Measurements from ENCODE around the gene PARP14. TPM values are rescaled to one million over a fixed set of nuclear protein-coding genes. Genes with fewer than 3 reads are reported as not detected.

PARP14 gene
- total RNA-seq, 1 experiment from 2014 or later: 21.8 TPM

DNA sequence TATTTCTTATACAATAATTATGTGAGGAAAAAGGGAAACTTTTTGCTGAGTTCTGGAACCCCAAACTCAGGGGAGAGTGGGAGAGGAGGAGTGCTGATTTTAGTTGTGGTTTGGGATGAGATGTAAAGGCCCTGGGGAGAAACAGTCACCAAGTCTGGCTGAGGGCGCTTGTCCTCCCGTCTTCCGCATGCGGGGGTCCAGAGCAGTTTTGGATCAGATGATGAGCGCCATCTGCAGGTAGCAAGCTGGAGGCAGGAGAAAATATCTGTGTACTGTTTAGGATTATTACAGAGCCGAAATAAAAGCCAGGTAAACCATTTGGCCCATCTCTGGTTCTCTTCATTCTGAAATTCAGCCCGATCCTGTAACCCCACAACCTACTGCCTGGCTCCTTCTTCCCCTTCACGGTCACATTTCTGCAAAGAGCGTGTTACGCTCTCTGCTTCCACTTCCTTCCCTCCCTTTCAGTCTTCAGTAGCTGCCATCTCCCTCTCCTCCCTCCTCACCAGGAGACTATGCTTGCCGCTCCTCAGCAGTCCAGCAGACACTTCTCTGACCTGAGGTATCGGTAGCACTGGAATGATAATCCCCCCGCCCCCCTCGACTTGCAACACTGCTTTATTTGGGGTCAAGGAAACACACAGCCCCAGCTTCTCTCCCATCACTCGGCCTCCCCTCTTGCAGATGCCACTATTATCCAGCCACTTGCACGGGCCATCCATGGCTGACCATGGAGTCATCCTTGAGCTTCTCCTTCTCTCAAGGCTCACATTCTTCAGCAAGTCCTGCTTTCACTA lies 1.4 kb upstream of the PARP14 start:
- Histone ChIP-seq H3K4me3 (ENCODE audit: low read length) (peak overlapping the region; percentile 94), H3K9me3 (ENCODE audit: low read length) (no peaks in the 10 kb centered on the region), H3K27ac (ENCODE audit: low read length) (peak overlapping the region; percentile 36; the same call in 1 of the 2 replicates), H3K36me3 (ENCODE audit: low read depth, low read length) (no peaks in the 10 kb centered on the region), H3F3A (ENCODE audit: low read length, unreplicated experiment) (no peaks in the 10 kb centered on the region), H3K9ac (ENCODE audit: low read length) (no peak overlapping the region; the same call in 1 of the 2 replicates), H3K9me2 (replicated peaks; ENCODE audit: low read length) (no peaks in the 10 kb centered on the region), H3K4me1 (ENCODE audit: insufficient read depth, low read length) (peaks cover 23% of the 10 kb centered on the region), H3K27me3 (ENCODE audit: low read length) (no peaks in the 10 kb centered on the region), H4K20me1 (ENCODE audit: low read length) (no peaks in the 10 kb centered on the region), H3K4me2 (ENCODE audit: low read length) (peak overlapping the region; percentile 86), H2AFZ (ENCODE audit: low read length) (peak overlapping the region; percentile 99), H3K79me2 (ENCODE audit: low read length) (peaks cover 14% of the 10 kb centered on the region)
- no TSS peak for BruUV-seq (replicated peaks)
- DNase-seq: peak; percentile 92
- POLR2A ChIA-PET (ENCODE audit: unreplicated experiment): no interaction called here
- ATAC-seq: peak; percentile 61
- intact Hi-C loops (cut with micrococcal nuclease): loop anchor here (1.0 to 5.0 kb wide), 5 partner anchors 106 to 287 kb away; partner anchors contain the start of genes DTX3L and PARP9
- no peak for TF ChIP-seq EZH2 (IDR thresholded peaks at IDR 0.05; ENCODE audit: low read length, unreplicated experiment)
- TF ChIP-seq, protein P1, sequence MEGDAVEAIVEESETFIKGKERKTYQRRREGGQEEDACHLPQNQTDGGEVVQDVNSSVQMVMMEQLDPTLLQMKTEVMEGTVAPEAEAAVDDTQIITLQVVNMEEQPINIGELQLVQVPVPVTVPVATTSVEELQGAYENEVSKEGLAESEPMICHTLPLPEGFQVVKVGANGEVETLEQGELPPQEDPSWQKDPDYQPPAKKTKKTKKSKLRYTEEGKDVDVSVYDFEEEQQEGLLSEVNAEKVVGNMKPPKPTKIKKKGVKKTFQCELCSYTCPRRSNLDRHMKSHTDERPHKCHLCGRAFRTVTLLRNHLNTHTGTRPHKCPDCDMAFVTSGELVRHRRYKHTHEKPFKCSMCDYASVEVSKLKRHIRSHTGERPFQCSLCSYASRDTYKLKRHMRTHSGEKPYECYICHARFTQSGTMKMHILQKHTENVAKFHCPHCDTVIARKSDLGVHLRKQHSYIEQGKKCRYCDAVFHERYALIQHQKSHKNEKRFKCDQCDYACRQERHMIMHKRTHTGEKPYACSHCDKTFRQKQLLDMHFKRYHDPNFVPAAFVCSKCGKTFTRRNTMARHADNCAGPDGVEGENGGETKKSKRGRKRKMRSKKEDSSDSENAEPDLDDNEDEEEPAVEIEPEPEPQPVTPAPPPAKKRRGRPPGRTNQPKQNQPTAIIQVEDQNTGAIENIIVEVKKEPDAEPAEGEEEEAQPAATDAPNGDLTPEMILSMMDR (conservative IDR thresholded peaks at IDR 0.05; ENCODE audit: low read depth, low read length): peak; percentile 96
- CTCF ChIA-PET: interaction anchor here (0.6 to 1.5 kb wide), 9 partner anchors 15 to 286 kb away, joined by 3 to 10 read pairs (median 3); partner anchors contain the start of genes DTX3L and PARP9

DNA sequence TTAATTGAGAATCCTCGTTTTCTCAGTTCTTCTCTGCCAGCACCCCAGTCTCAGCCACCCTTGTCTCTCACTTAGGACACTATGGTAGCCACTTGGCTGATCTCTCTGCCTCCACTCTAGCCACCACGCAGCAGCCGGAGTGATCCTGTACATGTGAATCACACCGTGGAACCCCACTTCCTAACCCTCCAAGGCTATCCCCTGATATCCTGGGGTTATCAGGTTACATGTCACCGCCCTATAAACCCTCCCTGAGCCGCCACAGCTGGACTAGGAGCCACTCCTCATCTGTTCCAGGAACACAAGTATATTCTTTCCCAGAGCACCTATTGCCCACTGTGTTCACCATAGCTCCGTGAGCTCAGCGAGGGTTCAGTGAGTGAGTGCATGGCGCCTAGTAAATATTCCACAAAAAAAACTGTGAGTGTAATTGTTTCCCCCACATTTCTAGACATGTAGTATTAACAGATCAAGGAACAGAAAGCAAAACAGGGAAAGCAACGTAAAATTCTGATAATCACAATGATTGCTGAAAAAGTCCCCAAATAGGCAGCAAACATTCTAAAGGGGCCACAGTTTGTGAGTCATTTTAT lies 661 bp upstream of the PARP14 start:
- peak overlapping the region; percentile 99 for H2AFZ ChIP-seq (ENCODE audit: low read length)
- H3K27me3 ChIP-seq (ENCODE audit: low read length): no peaks in the 10 kb centered on the region
- peak; percentile 43 for DNase-seq
- POLR2A ChIA-PET (ENCODE audit: unreplicated experiment): no interaction called here
- peak overlapping the region; percentile 86 for H3K4me2 ChIP-seq (ENCODE audit: low read length)
- no peaks in the 10 kb centered on the region for H3K9me2 ChIP-seq (replicated peaks; ENCODE audit: low read length)
- H3F3A ChIP-seq (ENCODE audit: low read length, unreplicated experiment): no peaks in the 10 kb centered on the region
- no peaks in the 10 kb centered on the region for H3K9me3 ChIP-seq (ENCODE audit: low read length)
- TF ChIP-seq EZH2 (IDR thresholded peaks at IDR 0.05; ENCODE audit: low read length, unreplicated experiment): no peak
- TF ChIP-seq EZH2phosphoT487 (IDR thresholded peaks at IDR 0.05; ENCODE audit: borderline replicate concordance, low read length): no peak
- TF ChIP-seq, protein P1 (conservative IDR thresholded peaks at IDR 0.05; ENCODE audit: low read depth, low read length): no peak
- peak; percentile 58 for ATAC-seq
- H3K79me2 ChIP-seq (ENCODE audit: low read length): peaks cover 14% of the 10 kb centered on the region
- no peaks in the 10 kb centered on the region for H3K36me3 ChIP-seq (ENCODE audit: low read depth, low read length)
- no peaks in the 10 kb centered on the region for H4K20me1 ChIP-seq (ENCODE audit: low read length)
- BruUV-seq (replicated peaks): TSS peak; percentile 84
- H3K4me1 ChIP-seq (ENCODE audit: insufficient read depth, low read length): peaks cover 23% of the 10 kb centered on the region
- H3K27ac ChIP-seq (ENCODE audit: low read length): peak overlapping the region; percentile 36
- intact Hi-C loops (cut with micrococcal nuclease): loop anchor here (1.0 to 5.0 kb wide), 7 partner anchors 107 to 373 kb away; partner anchors contain the start of genes DTX3L, HSPBAP1 and PARP9
- peak overlapping the region; percentile 79 for H3K9ac ChIP-seq (ENCODE audit: low read length)
- H3K4me3 ChIP-seq (ENCODE audit: low read length): peak overlapping the region; percentile 94
- CTCF ChIA-PET: interaction anchor here (0.7 to 1.5 kb wide), 6 partner anchors 23 to 287 kb away, joined by 3 to 10 read pairs (median 4); partner anchors contain the start of genes DTX3L and PARP9
